Subcutaneous adipose tissue (tissue), 4 donors: ENCODE measurements around the gene SCAF8. TPM values are rescaled to one million over a fixed set of nuclear protein-coding genes. Genes with fewer than 3 reads are reported as not detected.

Source experiments
- total RNA-seq, 4 donors: library from RNA; depleted of rRNA; stranded (reverse); fragments of >200 nt; gene quantifications; one replicate each; pipeline ENCODE4 v1.1.0, GENCODE V29; 2016
- TF ChIP-seq, protein P1 (sequence below): fragments of 450-650 bp; IDR thresholded peaks from one replicate; pipeline ENCODE4 v1.5.1; 2016; ENCODE audit warnings: low read depth, mild to moderate bottlenecking, control low read depth, antibody characterized with exemption, moderate library complexity

Gene SCAF8
- total RNA-seq, 4 donors from 2014 or later, result 31.1 to 42.9 (median 38.2) TPM

DNA sequence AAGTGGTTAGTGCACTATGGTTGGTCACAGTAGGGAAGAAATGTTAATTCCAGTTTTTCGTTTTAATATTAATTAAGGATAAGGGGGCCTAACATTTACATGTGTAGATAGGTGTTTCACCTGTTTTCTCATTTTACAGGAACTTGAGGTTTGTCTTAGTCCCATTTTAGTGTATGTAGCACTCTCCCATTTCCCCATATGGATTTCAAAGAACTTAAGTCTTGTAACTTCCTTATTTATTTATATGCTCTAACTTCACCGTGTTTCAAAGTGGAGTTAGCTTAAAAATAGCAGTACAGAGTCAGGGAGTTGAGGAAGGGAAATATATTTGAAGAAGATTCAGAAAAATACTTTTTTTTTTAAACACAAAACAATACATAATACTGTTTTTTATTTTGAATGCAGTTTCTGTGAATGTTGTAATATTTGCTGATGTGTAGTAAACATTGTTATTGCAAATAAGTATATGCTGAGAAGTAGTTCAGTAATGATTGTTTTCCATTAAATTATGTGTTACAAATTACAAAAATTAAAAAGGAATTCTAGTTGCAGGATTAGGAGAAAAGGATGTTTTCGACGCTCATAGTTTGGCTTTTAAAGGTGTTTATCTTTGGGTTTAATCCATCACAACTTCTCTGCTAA is 3.5 kb downstream of the SCAF8 start:
- TF ChIP-seq, protein P1, sequence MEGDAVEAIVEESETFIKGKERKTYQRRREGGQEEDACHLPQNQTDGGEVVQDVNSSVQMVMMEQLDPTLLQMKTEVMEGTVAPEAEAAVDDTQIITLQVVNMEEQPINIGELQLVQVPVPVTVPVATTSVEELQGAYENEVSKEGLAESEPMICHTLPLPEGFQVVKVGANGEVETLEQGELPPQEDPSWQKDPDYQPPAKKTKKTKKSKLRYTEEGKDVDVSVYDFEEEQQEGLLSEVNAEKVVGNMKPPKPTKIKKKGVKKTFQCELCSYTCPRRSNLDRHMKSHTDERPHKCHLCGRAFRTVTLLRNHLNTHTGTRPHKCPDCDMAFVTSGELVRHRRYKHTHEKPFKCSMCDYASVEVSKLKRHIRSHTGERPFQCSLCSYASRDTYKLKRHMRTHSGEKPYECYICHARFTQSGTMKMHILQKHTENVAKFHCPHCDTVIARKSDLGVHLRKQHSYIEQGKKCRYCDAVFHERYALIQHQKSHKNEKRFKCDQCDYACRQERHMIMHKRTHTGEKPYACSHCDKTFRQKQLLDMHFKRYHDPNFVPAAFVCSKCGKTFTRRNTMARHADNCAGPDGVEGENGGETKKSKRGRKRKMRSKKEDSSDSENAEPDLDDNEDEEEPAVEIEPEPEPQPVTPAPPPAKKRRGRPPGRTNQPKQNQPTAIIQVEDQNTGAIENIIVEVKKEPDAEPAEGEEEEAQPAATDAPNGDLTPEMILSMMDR, result no peak

DNA sequence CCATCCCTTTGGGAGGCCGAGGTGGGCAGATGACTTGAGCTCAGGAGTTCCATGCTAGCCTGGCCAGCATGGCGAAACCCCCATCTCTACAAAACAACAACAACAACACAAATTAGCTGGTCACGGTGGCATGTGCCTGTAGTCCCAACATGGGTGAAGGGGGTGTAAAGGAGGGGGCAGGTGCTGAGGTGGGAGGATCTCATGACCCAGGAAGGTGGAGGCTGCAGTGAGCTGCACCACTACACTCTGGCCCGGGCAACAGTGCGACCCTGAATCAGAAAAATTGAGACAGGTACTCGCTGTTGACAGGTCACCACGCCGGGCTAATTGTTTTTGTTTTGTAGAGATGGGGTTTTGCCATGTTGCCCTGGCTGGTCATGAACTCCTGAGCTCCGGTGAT is 4.2 kb downstream of the SCAF8 start:
- TF ChIP-seq, protein P1, result no peak

DNA sequence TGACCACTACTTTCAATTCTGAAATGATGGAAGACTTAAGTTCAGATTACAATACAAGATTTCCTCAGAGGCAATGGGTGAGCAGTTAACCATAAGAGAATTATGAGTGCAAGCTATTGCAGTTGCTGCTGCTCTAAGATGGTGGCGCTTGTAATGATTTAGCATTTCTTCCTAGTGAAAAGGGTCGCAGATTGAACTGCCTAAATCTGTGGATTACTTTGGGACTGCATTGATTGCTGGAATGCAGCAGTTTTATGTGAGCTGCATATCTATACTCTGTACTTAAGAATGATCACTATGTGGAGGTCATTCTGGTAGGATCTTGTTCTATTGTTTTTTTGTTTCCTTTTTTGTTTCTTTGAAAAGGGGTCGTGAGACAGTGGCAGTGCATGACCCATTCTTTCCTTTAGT is 5.3 kb downstream of the SCAF8 start:
- TF ChIP-seq, protein P1, result no peak

DNA sequence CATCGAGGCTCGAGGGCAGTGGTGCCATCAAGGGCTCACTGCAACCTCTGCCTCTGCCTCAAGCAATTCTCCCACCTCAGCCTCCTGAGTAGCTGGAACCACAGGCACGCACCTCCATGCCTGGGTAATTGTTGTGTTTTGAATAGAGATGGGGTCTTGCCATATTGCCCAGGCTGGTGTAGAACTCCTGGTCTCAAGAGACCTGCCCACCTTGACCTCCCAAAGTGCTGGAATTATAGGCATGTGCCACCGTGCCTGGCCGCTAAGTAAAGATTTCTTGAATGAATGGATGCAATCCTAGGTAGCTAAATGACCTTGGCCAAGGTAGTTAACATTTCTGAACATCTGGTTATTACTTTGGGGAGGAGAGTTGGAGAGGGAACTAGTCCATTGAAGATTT is 7.4 kb downstream of the SCAF8 start:
- TF ChIP-seq, protein P1, result no peak

DNA sequence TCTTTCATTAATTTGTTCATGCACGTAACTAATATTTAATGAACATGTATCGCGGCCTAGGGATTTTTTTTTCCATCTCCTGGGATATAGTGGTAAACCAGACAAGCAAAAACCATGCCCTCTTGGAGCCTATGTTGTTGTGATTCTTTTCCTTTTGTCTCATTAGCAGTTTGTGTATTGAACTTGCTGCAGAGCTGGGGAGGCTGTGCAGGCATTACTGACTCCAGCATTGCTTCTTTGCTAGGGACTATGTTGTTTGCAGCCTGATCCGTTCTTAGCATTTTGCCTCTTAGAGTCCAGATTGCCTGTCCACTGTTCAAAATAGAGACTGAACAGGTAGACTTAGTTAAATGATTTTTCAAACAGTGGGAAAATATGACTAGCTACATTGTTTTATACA is 9.7 kb downstream of the SCAF8 start:
- TF ChIP-seq, protein P1, result no peak

DNA sequence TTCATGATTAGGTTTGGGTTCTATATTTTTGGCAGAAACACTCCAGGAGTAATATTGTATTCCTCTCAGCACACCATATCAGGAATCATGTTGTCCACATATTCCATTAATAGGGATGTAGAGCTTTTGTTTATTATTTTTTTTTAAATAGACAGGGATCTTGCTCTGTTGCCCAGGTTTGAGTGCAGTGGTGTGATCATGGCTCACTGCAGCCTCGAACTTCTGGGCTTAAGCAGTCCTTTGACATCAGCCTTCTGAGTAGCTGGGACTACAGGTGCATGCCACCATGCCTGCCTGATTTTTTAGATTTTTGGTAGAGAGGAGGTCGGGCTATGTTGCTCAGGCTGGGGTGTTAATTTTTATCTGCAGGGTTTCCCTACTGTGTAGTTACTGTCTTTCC is 12.0 kb downstream of the SCAF8 start:
- TF ChIP-seq, protein P1, result no peak

DNA sequence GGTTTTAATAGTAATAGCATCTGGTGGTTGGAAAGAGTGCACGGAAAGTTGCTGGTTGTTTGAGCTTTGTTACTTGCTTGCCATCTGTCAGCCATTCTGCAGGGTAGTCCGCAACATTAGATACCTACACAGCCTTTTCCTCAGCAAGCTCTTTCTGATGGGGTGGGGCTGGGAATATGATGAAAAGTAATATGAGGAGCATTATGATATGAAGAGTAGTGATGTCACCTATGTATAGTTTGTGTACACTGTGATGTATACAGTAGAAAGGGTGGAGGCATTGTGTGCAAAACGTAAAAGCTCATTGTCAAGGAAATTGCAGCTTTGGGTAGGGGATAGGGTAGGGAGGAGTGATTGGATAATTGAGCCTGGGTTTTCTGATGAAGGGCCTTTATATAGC is 16.1 kb downstream of the SCAF8 start:
- TF ChIP-seq, protein P1, result no peak
